GM19463 (cell line): Measurements from ENCODE around the gene MSH2.

Experiments used
- ATAC-seq: cut with Tn5 transposase; IDR thresholded peaks from one replicate; pipeline ENCODE4 v1.9.1; 2021; ENCODE audit warnings: mild to moderate bottlenecking, moderate library complexity; ENCODE audit not compliant: unreplicated experiment

Gene MSH2

DNA sequence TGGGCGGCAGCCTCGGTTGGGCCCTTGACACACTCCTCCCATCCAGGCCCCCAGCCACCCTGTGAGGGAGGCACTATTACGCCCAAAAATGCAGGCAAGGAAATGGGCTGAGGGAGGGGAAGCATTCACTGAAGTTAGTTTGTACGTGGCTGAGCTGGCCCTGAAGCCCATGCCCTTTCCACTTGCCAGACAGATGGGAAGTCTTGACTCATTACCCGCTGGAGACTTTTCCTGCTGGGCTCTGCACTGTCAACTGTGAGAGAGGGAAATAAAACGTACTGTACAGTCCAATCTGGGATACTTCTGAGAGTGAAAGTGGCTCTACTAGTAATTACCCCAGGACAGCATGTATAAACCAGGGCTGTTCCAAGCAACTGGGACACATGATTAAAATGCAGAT, 125.9 kb downstream of the MSH2 start:
- ATAC-seq, result no peak

GRCh38 chr2:47530105-47530760, 127.3 kb downstream of the MSH2 start:
- ATAC-seq, result no peak

DNA sequence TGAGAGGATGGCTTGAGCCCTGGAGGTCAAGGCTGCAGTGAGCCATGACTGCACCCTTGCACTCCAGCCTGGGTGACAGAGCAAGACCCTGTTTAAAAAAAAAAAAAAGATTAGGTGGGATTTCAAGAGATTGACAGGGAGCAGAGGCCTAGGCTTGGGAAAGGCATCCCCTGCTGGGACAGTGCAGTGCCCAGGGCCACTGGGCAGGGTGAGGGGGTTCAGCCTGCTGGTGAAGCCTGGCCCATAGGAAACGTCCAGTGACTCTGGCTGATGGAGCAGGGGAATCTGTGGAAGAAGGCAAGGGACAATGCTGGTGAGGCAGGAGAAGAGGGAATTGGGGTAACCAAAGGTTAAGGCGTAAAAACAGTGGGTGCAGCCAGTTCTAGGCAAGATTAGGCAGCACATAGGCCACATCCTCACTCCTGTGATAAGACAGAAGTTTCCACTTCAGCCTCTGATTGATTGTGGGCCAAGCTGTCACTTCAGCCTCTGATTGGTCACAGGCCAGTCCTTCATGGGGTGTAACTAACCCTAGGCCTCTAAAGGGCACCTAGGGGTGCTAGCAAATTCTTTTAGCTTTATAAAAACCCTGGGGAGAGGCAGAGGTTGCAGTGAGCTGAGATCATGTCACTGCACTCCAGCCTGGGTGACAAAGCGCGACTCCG, 128.6 kb downstream of the MSH2 start:
- ATAC-seq, result no peak
